NCI-H1048 (cell line): ENCODE data around the gene KRTAP5-6.

ENCODE experiments used
- DNase-seq: peaks from one replicate; lab custom pipeline; 2025; lab: John Stamatoyannopoulos, UW

Gene KRTAP5-6

DNA sequence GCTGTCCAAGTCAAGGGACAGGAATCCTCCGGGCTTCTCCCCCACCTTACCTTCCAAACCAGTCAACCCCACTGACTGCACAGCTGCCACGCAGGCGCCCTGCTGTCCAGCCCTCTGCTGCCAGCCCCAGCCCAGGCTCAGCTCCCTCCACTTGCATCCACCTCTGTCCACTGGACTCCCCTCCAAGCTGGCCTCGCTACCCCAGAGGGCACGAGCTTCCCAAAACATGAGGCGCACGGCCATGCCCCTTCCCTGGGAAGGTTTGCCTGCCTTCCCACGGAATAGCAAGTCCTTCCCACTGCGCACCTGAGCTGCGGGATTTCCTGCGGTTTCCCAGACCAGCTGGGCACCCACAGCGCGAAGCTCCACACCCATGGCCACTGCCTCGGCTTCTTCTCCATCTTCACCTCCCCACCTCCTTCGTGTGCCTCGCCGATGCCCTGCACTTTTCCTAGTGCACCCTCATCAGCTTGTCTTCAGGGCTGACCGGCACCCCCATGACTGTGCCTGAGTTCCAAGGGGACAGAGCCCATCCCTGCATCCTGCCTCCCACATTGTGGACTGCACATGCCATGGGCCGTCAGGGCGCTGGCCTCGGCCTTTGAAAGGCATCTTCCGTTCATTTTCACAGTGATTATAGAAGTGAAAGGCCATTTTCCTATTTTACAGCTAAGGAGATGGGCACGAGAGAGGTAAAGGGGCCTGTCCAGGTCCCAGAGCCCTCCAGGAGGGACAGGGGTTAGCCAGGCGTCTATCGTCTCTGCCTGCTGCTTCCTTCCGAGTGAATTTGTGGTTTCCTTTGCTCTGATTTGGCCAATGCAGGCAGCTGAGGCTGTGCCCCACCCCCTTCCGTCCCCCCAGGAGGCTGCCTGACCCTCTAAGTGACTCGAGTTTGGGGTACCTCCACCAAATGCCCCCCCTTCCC, 37.0 kb downstream of the KRTAP5-6 start:
- no peak for DNase-seq

- no peak for DNase-seq
These were observed 37.7 kb downstream of the KRTAP5-6 start for GRCh38 chr11:1734641-1735081.

- no peak for DNase-seq
These were observed 38.3 kb downstream of the KRTAP5-6 start for GRCh38 chr11:1735271-1735670.

DNA sequence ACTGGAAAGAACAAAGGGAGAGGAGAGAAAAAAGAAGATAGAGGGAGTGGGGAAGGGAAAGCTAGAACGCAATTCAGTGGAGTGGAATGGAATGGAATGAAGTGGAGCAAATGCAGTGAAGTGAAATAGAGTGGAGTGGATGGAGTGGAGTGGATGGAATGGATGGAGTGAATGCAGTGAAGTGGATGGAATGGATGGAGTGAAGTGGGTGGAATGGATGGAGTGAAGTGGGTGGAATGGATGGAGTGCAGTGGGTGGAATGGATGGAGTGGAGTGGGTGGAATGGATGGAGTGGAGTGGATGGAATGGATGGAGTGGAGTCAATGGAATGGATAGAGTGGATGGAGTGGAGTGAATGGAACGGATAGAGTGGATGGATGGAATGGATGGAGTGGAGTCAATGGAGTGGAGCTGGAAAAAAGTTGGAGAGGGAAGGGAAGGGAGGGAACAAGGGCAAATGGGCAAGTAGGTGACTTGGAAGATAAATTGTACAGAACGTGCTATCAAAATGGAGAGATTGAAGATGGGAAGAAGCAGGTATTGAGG, 39.5 kb downstream of the KRTAP5-6 start:
- DNase-seq, result no peak

GRCh38 chr11:1737080-1737757, 40.2 kb downstream of the KRTAP5-6 start:
- DNase-seq, result no peak

- DNase-seq, result no peak
These were observed 41.4 kb downstream of the KRTAP5-6 start for GRCh38 chr11:1738380-1738779.

GRCh38 chr11:1739576-1739975, 42.6 kb downstream of the KRTAP5-6 start:
- no peak for DNase-seq

DNA sequence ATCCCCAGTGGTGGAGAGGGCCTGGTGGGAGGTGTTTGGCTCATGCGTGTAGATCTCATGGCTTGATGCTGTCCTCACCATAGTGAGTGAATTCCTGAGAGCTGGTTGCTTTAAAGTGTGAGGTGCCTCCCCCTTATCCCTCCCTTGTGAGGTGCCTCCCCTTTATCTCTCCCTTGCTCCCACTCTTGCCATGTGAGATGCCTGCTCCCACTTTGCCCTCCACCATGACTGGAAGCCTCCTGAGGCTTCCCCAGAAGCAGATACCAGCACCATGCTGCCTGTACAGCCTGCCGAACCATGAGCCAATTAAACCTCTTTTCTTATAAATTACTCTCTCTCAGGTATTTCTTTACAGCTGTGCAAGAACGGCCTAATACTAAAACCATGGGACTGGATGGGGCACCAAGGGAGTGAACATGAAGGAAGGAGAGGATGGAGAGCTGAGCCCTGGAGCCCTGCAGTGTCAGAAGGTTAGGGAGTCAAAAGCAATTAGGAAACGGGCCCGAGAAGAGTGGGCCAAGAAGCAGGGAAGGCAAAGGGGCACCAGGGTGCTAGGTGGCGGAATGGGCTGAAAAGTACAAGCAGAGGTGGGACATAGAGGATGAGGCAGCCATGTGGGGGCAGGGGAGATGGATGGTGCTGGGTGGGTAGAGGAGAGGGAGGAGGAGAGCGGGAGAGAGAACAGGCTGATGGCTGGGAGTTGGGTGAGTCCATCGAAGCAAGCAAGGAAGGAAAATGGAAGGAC, 44.0 kb downstream of the KRTAP5-6 start:
- no peak for DNase-seq

DNA sequence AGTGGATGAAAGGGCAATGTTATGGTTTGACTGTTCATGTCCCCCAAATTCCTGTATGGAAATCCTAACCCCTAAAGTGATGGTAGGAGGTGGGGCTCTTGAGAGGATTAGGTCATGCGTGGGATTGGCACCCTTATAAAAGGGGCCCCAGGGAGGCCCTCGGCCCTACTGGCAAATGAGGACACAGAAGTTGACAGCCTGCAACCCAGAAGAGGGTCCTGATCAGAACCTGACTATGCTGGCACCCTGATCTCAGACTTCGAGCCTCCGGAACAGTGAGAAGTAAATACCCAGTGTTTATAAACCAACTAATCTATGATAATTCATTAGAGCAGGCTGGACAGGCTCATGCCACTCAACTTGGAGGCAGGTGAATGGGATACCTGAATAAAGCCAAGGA, 44.7 kb downstream of the KRTAP5-6 start:
- no peak for DNase-seq

DNA sequence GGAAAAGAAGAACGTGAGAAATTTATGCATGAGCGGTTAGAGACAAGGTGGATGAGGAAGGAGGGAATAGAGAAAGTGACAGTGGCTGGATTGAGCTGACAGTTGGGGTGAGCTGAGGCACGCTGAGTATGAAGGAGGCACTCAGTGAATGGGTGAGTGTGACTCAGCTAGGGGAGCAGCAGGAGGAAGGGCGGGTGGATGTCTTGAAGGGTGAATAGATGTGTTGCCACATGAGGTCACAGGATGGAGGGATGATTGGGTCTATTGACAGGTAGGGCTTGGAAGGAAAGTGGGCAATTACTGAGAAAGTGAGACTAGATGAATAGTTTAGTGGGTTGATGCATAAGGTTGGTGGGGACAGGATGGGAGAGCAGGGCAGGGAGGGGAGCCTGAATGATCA, 45.4 kb downstream of the KRTAP5-6 start:
- DNase-seq, result no peak

DNA sequence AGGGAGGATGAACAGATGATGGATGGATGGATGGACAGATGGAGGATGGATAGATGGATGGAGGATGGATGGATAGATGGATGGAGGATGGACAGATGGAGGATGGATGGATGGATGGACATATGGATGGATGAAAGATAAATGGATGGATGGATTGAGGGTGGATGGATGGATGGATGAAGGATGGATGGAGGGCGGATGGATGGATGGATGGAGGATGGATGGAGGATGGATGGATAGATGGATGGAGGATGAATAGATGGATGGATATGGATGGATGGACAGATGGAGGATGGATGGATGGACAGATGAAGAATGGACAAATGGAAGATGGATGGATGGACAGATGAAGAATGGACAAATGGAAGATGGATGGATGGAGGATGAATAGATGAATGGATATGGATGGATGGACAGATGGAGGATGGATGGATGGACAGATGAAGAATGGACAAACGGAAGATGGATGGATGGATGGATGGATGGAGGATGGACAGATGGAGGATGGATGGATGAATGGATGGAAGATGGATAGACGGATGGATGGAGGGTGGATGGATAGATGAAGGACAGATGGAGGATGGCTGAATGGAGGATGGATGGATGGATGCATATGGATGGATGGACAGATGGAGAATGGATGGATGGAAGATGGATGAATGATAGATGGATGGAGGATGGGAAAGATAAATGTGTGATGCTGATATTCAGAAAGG, 46.0 kb downstream of the KRTAP5-6 start:
- no peak for DNase-seq

DNA sequence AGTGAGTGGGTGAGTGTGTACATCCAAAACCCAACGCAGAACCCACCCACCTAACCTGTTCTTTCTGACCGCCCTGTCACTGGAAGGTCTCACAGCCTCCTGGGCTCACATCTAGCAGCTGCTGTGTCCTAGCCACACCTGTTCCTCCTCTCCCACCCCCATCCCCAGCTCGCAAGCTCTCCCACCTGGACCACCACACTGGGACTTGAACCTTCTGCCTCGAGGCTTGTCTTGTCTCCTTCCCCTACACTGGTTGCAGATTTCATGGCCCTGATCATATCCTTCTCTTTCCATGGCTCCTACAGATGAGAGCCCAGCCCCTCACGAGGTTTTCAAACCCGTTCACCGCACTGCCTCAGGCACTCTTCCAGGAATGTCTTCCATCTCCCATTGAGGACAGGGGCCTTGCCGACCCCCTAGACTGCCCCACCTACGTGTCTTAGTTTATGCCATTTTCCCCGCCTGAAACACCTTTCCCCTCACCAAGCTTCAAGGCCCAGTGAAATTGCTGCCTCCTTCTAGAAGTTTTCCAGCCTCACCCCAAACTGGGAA, 46.7 kb downstream of the KRTAP5-6 start:
- no peak for DNase-seq

DNA sequence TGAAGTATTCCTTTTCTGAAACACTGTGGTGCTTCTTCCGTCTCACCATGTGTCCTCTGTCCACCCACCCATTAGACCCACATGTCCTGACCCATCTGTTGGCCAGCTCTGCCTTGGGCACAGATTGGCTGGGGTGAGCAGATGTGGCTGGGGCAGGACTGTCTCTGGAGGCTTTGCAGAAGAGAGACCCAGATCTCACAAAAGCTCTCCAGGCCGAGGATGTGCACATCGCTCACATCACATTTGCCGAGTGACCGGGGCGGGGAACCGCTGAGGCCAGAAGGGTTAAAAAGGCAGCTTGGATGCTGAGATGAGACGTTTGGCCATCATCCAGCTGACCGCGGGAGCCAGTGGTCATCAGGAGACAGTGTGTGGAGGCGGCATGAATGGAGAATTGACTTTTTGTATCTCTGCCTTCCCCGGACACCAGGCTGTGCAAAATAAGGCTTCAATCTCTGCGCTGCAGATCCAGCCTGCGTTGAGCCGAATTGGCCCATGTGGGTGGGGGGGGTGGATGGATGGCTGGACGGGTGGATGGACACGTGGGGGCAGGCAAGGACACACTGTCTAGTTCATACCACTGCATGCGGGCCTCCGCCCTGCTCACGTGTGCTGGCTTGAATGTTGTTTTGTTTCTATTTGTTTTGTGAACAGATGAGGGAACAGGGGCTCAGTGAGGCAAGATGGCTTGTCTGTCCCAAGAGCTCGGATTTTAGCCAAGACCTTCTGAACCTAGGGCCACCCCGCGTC, 47.3 kb downstream of the KRTAP5-6 start:
- DNase-seq, result no peak

GRCh38 chr11:1744891-1745700, 48.1 kb downstream of the KRTAP5-6 start:
- DNase-seq, result no peak

DNA sequence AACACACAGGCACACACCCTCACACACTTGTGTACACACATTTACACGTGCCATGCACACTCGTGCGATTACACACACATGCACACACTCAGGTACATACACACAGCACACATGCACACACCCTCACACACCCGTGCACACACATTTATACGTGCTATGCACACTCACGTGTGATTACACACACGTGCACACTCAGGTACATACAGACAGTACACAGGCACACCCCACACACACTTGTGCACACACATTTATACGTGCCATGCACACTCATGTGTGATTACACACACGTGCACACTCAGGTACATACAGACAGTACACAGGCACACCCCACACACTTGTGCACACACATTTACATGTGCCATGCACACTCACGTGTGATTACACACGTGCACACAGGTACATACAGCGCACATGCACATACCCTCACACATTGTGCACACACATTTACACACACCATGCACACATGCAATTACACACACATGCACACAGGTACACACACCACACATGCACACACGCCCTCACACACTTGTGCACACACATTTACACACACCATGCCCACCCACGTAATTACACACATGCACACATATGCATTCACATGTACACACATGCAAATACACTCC, 48.8 kb downstream of the KRTAP5-6 start:
- DNase-seq, result no peak

- DNase-seq, result no peak
These were observed 49.5 kb downstream of the KRTAP5-6 start for GRCh38 chr11:1746511-1746931.

GRCh38 chr11:1746956-1747752, 50.2 kb downstream of the KRTAP5-6 start:
- no peak for DNase-seq
